ENCODE measurements around the gene CRX. TPM values are rescaled to one million over a fixed set of nuclear protein-coding genes. Genes with fewer than 3 reads are reported as not detected.

The CRX gene
- total and polyA plus RNA-seq, 2 of the 13 experiments (the other 11 are each of a cell fraction or from before 2014, with no cell fraction given): not detected

DNA sequence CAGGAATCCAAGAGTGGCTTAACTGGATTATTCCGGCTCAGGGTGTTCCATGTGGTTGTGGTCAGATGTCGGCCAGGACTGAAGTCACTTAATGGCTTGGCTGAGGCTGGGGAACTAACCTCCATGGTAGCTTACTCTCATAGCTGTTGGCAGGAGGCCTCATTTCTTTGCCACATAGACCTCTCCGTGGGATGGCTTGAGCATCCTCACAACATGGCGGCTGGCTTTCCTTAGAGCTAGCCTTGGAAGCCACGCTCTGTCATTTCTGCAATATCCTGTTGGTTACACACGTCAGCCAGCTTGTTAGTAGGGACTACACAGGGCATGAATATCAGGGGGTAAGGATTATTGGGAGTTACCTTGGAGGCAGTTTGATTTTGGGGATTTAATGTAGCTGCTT, 5.1 kb downstream of the CRX start (continued):
- TF ChIP-seq, protein P1, sequence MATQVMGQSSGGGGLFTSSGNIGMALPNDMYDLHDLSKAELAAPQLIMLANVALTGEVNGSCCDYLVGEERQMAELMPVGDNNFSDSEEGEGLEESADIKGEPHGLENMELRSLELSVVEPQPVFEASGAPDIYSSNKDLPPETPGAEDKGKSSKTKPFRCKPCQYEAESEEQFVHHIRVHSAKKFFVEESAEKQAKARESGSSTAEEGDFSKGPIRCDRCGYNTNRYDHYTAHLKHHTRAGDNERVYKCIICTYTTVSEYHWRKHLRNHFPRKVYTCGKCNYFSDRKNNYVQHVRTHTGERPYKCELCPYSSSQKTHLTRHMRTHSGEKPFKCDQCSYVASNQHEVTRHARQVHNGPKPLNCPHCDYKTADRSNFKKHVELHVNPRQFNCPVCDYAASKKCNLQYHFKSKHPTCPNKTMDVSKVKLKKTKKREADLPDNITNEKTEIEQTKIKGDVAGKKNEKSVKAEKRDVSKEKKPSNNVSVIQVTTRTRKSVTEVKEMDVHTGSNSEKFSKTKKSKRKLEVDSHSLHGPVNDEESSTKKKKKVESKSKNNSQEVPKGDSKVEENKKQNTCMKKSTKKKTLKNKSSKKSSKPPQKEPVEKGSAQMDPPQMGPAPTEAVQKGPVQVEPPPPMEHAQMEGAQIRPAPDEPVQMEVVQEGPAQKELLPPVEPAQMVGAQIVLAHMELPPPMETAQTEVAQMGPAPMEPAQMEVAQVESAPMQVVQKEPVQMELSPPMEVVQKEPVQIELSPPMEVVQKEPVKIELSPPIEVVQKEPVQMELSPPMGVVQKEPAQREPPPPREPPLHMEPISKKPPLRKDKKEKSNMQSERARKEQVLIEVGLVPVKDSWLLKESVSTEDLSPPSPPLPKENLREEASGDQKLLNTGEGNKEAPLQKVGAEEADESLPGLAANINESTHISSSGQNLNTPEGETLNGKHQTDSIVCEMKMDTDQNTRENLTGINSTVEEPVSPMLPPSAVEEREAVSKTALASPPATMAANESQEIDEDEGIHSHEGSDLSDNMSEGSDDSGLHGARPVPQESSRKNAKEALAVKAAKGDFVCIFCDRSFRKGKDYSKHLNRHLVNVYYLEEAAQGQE (IDR thresholded peaks at IDR 0.05; ENCODE audit: borderline replicate concordance in 1 of 2, low read depth in 1 of 2, low read length in 2 of 2): no peak
- no peak for TF ChIP-seq ZNF136 (CRISPR knock-in tag; IDR thresholded peaks at IDR 0.05; ENCODE audit: low read depth)
- TF ChIP-seq FOSL1 (CRISPR knock-in tag; IDR thresholded peaks at IDR 0.05; ENCODE audit: borderline replicate concordance): no peak
- TF ChIP-seq, protein P2, sequence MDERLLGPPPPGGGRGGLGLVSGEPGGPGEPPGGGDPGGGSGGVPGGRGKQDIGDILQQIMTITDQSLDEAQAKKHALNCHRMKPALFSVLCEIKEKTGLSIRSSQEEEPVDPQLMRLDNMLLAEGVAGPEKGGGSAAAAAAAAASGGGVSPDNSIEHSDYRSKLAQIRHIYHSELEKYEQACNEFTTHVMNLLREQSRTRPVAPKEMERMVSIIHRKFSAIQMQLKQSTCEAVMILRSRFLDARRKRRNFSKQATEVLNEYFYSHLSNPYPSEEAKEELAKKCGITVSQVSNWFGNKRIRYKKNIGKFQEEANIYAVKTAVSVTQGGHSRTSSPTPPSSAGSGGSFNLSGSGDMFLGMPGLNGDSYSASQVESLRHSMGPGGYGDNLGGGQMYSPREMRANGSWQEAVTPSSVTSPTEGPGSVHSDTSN (CRISPR knock-in tag; IDR thresholded peaks at IDR 0.05): no peak
- no peak for TF ChIP-seq ZNF614 (CRISPR knock-in tag; IDR thresholded peaks at IDR 0.05; ENCODE audit: borderline replicate concordance)
- TF ChIP-seq TOPORS (CRISPR knock-in tag; IDR thresholded peaks at IDR 0.05): no peak

DNA sequence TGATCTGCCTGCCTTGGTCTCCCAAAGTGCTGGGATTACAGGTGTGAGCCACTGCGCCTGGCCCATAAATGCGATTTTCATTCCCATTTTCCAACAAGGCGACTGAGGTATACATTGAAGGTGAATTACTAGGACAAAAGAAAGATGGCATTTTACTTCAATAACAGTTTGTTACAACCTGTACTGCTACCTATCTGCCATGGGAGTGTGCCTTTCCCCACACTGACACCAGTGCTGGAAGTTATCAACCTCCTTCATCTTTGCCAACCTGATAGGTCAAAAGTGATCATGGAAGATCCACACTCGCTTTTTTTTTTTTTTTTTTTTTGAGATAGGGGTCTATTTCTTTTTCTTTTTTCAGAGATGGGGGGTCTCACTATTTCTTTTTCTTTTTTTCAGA, 11.0 kb downstream of the CRX start:
- intact Hi-C loops (cut with micrococcal nuclease; ENCODE audit: unreplicated experiment) (no loop called here), in situ Hi-C loops (cut with HindIII; ENCODE audit: extremely low pct_ligation_motif_present, low pct_unique_long_range_greater_than_20kb) (no loop called here)
- FAIRE-seq: peak; percentile 23
- ATAC-seq: no peak
- 68% methylated on average over 4 of the region's 4 CpGs for WGBS (ENCODE audit: low lambda C conversion rate)
- no peak overlapping the region for H3K4me3 ChIP-seq (replicated peaks in 1 of 3; ENCODE audit: insufficient read depth in 1 of 3, low read depth in 2 of 3, low read length in 3 of 3)
- BruUV-seq (replicated peaks): no TSS peak
- no peak overlapping the region for H3K4me2 ChIP-seq (ENCODE audit: low read depth, low read length)
- no peaks in the 10 kb centered on the region for H3K36me3 ChIP-seq (replicated peaks in 1 of 2; ENCODE audit: control insufficient read depth in 1 of 2, insufficient read depth in 2 of 2, low read length in 2 of 2)
- H3K9ac ChIP-seq (ENCODE audit: insufficient read depth, low read depth, low read length): no peak overlapping the region
- DNase-seq (ENCODE audit: low spot score): no peak
- H3K27ac ChIP-seq (ENCODE audit: extremely low read length, insufficient read depth, low read length): no peak overlapping the region
- no peaks in the 10 kb centered on the region for H3K4me1 ChIP-seq (ENCODE audit: insufficient read depth, low read length)
- no peaks in the 10 kb centered on the region for H3K79me2 ChIP-seq (ENCODE audit: insufficient read depth, low read length)
- POLR2A ChIA-PET: no interaction called here
- CTCF ChIA-PET (ENCODE audit: low intra/inter-chr PET ratio, low total read pairs): no interaction called here
- H3K27me3 ChIP-seq (ENCODE audit: control insufficient read depth in 1 of 2, insufficient read depth in 2 of 2, low read length in 2 of 2): no peaks in the 10 kb centered on the region
- H2AFZ ChIP-seq (ENCODE audit: low read length): no peak overlapping the region
- H3K9me3 ChIP-seq (ENCODE audit: low read length): no peaks in the 10 kb centered on the region
- no peaks in the 10 kb centered on the region for H4K20me1 ChIP-seq (ENCODE audit: insufficient read depth, low read length)
- TF ChIP-seq HMG20B (CRISPR knock-in tag; conservative IDR thresholded peaks at IDR 0.05) (no peak), DR1 (CRISPR knock-in tag; IDR thresholded peaks at IDR 0.05) (no peak), SMARCE1 (IDR thresholded peaks at IDR 0.05; ENCODE audit: borderline replicate concordance) (no peak), ZFP82 (CRISPR knock-in tag; IDR thresholded peaks at IDR 0.05; ENCODE audit: borderline replicate concordance) (no peak), EED (CRISPR knock-in tag; IDR thresholded peaks at IDR 0.05) (no peak), ZNF124 (CRISPR knock-in tag; IDR thresholded peaks at IDR 0.05) (no peak), ISX (CRISPR knock-in tag; conservative IDR thresholded peaks at IDR 0.05) (no peak)
- TF ChIP-seq, protein P3, sequence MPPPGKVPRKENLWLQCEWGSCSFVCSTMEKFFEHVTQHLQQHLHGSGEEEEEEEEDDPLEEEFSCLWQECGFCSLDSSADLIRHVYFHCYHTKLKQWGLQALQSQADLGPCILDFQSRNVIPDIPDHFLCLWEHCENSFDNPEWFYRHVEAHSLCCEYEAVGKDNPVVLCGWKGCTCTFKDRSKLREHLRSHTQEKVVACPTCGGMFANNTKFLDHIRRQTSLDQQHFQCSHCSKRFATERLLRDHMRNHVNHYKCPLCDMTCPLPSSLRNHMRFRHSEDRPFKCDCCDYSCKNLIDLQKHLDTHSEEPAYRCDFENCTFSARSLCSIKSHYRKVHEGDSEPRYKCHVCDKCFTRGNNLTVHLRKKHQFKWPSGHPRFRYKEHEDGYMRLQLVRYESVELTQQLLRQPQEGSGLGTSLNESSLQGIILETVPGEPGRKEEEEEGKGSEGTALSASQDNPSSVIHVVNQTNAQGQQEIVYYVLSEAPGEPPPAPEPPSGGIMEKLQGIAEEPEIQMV (CRISPR knock-in tag; IDR thresholded peaks at IDR 0.05; ENCODE audit: low read depth): no peak

Measured in HepG2 (cell line).